ENCODE results near the gene UXS1.
"Not testable (repeated sequence)": the region's sequence is repeated elsewhere in the genome, so short reads cannot be mapped to it uniquely, and the experiment has no call there.

UXS1 gene

DNA sequence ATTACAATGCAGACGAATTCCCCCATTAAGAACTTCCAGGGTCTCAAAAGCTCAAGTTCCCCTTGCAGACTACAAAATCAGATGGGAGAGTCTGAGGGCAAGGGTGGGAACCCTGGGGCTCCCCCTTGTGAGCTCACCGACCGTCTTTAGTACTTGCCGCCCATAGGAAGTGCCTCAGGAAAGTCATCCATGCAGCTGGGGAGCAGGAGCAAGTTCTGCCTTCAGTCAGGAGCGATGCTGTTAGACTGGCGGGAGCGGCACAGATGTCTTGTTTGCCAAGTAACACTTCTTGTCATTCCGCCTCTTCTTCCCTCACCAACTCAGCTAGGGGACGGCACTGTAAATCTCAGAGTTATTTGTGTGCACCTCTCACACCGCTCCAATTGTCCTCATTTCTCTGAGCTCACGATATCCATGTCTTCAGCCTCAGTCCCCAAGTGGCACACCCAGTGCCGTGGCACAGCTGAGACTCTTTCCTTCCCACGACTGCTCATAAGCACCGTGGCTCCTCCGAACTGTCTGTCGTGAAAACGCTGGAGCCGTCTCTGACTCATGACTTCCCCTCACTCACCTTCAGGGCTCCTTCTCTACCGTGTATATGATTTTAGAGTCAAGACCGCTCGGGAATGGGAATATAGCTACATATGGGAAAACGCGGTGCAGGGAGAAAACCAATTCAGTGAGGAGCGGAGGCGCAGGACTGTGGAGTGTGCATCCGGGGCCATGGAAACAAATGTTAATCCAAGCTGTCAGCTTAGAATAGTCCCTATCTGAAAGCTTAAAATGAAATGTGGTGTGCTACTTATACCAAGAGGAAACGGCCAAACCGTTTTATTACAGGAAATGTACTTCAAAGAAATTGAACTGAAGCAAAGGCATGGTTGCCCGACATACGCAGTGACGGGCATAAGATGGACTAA is 34.0 kb downstream of the UXS1 start:
- peak; percentile 66 for DNase-seq

DNA sequence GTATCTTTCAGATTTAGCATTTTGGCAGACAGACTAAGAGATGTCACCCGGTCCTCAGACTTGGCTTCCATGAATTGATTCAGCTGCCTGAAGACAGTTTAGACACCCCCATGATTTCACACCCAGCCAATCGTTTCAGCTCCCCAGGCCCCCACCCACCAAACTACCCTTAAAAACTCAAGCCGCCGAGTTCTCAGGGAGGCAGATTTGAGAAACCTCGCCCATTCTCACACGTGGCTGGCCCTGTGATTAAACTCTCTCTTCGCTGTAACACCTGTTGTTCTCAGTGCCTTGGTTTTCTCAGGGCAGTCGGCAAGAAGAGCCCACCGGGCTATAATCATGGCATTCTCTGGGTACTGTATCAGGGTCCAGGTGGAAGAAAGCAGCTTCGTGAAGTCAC is 35.2 kb downstream of the UXS1 start:
- peak; percentile 48 for DNase-seq

DNA sequence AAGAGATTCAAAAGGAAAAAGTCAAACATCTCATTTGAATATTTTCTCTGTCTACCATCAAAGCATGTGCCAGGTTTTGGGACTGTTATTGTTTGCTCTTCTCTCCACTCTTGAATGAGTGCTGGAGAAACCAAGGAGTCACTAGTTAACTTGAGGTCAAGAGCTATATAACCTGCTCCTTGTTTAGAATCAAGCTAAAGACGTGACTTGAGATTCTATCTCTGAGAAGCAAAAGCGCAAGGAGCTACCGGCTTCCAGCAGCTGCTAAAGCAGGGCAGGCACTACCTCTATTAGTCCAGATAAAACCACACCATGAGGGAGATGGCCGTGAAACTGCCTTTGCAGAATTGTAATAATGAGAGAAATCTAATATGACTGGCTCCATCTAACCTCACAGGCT is 36.0 kb downstream of the UXS1 start:
- no peak for DNase-seq

GRCh38 chr2:106157416-106157815 is 36.7 kb downstream of the UXS1 start:
- DNase-seq, result no peak

- no peak for DNase-seq
Measured at GRCh38 chr2:106156305-106157296, 37.5 kb downstream of the UXS1 start.

DNA sequence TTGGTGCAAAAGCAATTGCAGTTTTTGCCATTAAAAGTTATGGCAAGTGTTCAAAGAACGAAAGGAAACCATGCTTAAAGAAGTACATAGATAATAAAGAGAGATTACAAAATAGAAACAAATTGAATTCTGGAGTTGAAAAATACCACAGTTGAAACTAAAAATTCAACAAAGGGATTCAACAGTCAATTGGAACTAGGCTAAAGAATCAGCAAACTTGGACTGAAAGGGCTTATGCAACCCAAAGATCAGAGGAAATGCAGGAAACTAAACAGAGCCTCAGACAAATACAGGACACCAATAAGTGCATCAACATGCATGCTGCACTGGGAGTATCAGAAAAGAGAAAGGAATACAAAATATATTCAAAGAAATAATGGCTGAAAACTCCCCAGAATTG is 40.3 kb downstream of the UXS1 start:
- DNase-seq, result no peak

GRCh38 chr2:106147665-106148064 is 46.4 kb downstream of the UXS1 start:
- DNase-seq, result no peak

- no peak for DNase-seq
Measured at GRCh38 chr2:106147159-106147558, 46.9 kb downstream of the UXS1 start.

- DNase-seq, result peak; percentile 32
Measured at GRCh38 chr2:106144621-106145331, 49.3 kb downstream of the UXS1 start.

- no peak for DNase-seq
Measured at GRCh38 chr2:106143495-106144215, 50.4 kb downstream of the UXS1 start.

- DNase-seq, result no peak
Measured at GRCh38 chr2:106142683-106143082, 51.4 kb downstream of the UXS1 start.

GRCh38 chr2:106140913-106141312 is 53.2 kb downstream of the UXS1 start:
- no peak for DNase-seq

- DNase-seq, result no peak
Measured at GRCh38 chr2:106140113-106140512, 54.0 kb downstream of the UXS1 start.

- no peak for DNase-seq
Measured at GRCh38 chr2:106139238-106139935, 54.7 kb downstream of the UXS1 start.

GRCh38 chr2:106138543-106139237 is 55.4 kb downstream of the UXS1 start:
- no peak for DNase-seq

DNA sequence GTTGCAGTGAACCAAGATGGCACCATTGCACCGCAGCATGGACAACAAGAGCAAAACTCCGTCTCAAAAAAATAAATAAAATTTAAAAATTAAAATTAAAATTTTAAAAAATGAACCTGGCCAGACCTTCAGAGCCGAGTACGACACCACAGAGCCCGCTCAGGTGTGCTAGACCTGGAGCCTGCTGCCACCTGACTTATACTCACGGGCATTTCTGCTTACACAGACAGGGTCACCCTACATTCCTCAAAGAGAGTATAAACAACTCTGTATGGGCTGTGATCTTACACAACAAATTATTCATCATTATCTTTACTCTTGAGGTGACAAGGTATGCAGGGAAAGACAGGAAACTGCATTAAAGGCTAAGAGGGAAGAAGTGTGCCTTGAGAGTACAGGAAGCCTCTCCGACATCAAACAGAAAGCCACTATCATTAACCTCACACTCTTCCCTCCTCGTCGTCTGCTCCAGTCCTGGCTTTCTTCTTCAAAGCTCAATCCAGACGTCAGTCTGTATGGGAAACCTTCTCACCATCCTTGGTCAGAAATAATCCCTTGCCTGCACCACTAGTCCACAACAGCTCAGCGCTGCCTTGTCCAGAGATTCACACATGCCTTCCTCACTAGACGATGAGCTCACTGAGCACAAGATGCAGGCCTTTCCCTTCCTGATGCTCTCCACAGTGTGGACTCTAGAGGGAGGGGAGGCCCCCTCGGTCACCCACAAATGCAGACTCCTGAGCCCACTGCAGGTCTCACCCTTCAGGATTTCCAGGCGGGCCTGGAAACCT is 56.2 kb downstream of the UXS1 start:
- DNase-seq, result no peak

GRCh38 chr2:106131192-106131591 is 62.9 kb downstream of the UXS1 start:
- DNase-seq, result not testable (repeated sequence)

DNA sequence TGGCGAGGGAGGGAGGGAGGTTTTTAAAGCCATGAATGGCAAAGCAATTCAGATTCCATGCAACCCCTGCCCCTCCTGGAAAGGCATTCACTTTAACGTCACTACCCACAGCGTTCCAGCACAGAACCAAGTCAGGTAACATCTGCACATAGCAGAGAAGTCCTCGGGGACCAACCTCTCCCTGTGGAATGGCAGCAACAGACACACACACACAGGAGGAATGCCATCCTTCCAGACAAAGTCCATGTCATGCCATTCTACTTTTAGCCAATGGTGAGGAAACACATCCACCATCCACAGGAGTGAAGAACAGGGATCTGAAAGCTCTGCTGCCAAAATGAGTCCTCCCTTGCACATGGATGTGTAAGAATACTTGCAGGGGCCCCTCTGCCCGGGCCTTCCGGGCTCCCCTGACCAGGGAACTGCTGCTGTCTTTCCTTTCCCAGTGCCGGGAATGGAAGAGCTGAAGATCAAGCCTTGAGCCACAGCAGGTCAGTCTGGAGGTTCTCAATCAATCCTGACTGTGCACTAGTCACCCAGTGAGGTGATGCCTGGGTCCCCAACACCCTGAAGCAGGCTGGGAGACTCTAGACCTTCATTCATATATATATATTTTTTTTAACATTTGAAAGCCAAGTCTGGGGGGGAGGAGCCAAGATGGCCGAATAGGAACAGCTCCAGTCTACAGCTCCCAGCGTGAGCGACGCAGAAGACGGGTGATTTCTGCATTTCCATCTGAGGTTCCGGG is 63.7 kb downstream of the UXS1 start:
- DNase-seq, result no peak

DNA sequence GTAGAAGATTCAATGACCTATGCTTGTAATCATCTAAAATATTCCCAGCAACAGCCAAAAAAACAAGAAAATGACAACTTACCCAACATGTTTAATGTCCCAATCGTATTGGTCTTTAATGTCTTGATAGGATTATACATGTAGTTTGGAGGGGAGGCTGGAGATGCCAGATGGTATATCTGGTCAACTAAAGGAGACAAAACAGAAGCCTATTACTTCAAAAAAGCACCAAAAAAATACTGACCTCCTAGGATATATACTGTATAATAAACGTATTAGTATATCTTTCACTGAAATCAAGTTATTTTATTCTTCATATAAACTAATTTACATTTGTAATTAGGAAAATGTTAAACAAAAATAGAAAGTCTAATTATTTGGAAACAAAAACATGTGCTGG is 64.5 kb downstream of the UXS1 start:
- no peak for DNase-seq

Data from activated CD8-positive, alpha-beta memory T cell treated with anti-CD3 and anti-CD28 coated beads, Interleukin-2, amount 50 U/mL, for 4 hours (primary cell).